Progenitor cell of endocrine pancreas (in vitro differentiated cells): ENCODE measurements around the gene MARCHF10. TPM values are rescaled to one million over a fixed set of nuclear protein-coding genes. Genes with fewer than 3 reads are reported as not detected.

ENCODE experiments used
- DNase-seq: peaks from one replicate; pipeline ENCODE4 v3.0.0; 2021; ENCODE audit warnings: low spot score; ENCODE audit not compliant: unreplicated experiment
- H3K27ac Mint-ChIP-seq: 2 replicates; pipeline ENCODE4 v1.8.0; 2021; ENCODE audit warnings: mild to moderate bottlenecking, moderate library complexity, mixed read lengths
- H3K27me3 Mint-ChIP-seq: 2 replicates; pipeline ENCODE4 v1.8.0; 2021; ENCODE audit warnings: mixed read lengths
- H3K36me3 Mint-ChIP-seq: 2 replicates; pipeline ENCODE4 v1.8.0; 2022; ENCODE audit warnings: mixed read lengths; ENCODE audit not compliant: insufficient read depth
- H3K4me1 Mint-ChIP-seq: 2 replicates; pipeline ENCODE4 v1.8.0; 2021; ENCODE audit warnings: low read depth, mixed read lengths
- H3K4me3 Mint-ChIP-seq: 2 replicates; pipeline ENCODE4 v1.8.0; 2021; ENCODE audit warnings: low read depth, mild to moderate bottlenecking, moderate library complexity, mixed read lengths
- H3K9me3 Mint-ChIP-seq: 2 replicates; pipeline ENCODE4 v1.8.0; 2021; ENCODE audit warnings: low read depth, mixed read lengths
- total RNA-seq: library from RNA; stranded (reverse); gene quantifications from 2 replicates; pipeline ENCODE4 v1.2.1, GENCODE V29; 2021
- TF ChIP-seq, protein P1 (sequence below): fragments of 200-600 bp; sonication (generic); IDR thresholded peaks from one replicate; pipeline ENCODE4 v1.5.0; 2021; ENCODE audit warnings: antibody characterized with exemption, mild to moderate bottlenecking; ENCODE audit not compliant: unreplicated experiment

MARCHF10 gene
- total RNA-seq, 1 donor from 2014 or later = not detected

DNA sequence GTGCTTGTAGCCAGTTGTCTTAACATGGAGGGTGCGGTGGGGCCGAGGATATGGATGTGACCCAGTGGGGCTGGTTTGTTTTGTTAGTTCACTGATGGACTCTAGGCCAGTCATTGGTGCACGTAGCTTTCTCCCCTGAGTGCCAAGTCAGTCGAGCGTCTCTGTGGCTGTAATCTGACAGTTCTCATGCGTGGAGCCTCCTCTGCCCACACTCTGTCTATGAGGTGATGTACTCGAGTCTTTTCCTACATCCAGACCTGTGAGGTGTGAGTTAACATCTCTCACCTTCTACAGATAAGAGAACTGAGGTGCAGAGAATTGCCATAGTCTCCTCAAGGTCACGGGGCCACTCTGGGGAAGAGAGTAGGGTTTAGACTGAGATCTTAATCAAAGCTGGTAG is 90.2 kb downstream of the MARCHF10 start:
- Mint-ChIP-seq H3K27me3 (peaks cover 11% of the 10 kb centered on the region), H3K9me3 (peaks cover 9% of the 10 kb centered on the region), H3K4me3 (no peak overlapping the region), H3K27ac (no peak overlapping the region), H3K4me1 (no peaks in the 10 kb centered on the region), H3K36me3 (no peaks in the 10 kb centered on the region)
- DNase-seq = no peak
- TF ChIP-seq, protein P1, sequence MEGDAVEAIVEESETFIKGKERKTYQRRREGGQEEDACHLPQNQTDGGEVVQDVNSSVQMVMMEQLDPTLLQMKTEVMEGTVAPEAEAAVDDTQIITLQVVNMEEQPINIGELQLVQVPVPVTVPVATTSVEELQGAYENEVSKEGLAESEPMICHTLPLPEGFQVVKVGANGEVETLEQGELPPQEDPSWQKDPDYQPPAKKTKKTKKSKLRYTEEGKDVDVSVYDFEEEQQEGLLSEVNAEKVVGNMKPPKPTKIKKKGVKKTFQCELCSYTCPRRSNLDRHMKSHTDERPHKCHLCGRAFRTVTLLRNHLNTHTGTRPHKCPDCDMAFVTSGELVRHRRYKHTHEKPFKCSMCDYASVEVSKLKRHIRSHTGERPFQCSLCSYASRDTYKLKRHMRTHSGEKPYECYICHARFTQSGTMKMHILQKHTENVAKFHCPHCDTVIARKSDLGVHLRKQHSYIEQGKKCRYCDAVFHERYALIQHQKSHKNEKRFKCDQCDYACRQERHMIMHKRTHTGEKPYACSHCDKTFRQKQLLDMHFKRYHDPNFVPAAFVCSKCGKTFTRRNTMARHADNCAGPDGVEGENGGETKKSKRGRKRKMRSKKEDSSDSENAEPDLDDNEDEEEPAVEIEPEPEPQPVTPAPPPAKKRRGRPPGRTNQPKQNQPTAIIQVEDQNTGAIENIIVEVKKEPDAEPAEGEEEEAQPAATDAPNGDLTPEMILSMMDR = no peak

DNA sequence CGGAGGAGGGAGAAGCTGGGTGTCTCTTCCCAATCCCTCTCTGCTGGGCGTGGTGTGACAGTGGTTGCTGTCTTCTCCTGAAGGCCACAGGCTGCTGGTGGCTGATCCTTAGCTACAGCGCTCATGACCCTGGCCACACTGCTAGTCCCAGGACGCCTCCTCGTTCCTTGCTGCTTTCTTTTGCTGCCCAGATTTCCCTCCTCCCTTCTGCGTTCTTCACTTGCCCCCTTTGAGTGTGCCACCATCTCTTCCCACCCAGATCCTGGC is 90.6 kb downstream of the MARCHF10 start:
- peaks cover 9% of the 10 kb centered on the region for H3K9me3 Mint-ChIP-seq
- H3K4me1 Mint-ChIP-seq = no peaks in the 10 kb centered on the region
- H3K27ac Mint-ChIP-seq = no peak overlapping the region
- peaks cover 12% of the 10 kb centered on the region for H3K27me3 Mint-ChIP-seq
- TF ChIP-seq, protein P1 = no peak
- no peak overlapping the region for H3K4me3 Mint-ChIP-seq
- H3K36me3 Mint-ChIP-seq = no peaks in the 10 kb centered on the region
- DNase-seq = no peak

DNA sequence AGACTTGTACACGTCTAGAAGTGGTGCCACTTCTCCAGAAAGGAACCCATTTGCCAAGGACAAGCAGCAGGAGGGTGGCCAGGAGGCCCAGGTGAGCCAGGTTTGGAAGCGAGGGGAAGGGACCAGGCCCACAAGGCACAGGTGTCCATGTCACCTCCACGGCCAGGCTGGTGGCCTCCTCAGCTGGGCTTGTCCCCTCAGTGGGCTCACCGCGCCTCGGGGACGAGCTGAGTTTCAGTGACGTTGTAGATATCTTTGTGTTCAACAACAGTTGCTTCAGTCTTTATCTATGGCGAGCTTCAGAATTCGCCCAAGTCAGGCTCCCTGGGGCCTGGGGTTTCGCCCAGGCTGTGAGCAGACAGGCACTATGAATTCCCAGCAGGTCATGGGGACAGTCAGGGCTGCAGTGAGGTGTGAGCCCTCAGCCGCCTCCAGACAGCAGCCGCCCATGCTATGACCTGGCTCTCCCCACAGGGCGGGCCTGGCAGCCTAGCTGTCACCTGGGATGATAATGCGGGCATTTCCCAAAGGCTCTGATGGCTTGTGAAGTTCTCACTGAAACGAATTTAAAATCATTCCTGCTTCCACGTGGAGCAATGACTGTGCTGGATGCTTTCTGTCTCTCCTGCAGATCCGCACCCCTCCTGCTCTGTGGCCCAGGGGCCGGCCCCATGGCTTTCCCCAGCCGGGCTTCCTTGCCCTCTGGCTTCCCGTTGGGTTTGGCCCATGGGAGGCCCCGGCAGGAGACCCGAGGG is 91.1 kb downstream of the MARCHF10 start:
- no peak for DNase-seq
- no peaks in the 10 kb centered on the region for H3K36me3 Mint-ChIP-seq
- no peak overlapping the region for H3K27ac Mint-ChIP-seq
- peaks cover 9% of the 10 kb centered on the region for H3K9me3 Mint-ChIP-seq
- TF ChIP-seq, protein P1 = no peak
- H3K27me3 Mint-ChIP-seq = peaks cover 12% of the 10 kb centered on the region
- no peaks in the 10 kb centered on the region for H3K4me1 Mint-ChIP-seq
- no peak overlapping the region for H3K4me3 Mint-ChIP-seq

DNA sequence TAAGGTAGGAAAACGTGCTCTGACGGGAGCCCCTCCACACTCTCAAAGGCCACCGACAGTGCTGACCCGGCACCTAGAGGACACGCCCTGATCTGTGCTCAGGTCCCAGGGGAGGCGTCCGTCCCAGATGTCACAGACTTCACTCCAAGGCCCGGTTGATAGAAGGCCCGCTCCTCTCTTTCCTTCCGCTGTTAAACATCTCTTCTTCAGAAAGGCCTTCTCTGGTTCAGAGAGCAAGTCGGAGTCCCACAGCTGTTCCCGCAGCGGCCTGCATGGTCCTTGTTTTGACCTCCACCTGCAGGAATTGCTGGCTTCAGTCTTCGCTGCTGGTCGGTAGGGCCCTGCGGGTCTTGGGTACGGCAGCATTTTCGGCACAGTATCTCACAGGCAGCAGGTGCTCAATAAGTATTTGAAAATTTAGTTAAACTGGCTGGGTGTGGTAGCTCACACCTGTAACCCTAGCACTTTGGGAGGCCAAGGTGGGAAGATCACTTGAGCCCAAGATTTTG is 92.2 kb downstream of the MARCHF10 start:
- DNase-seq = no peak
- peaks cover 9% of the 10 kb centered on the region for H3K9me3 Mint-ChIP-seq
- TF ChIP-seq, protein P1 = no peak
- H3K27me3 Mint-ChIP-seq = peaks cover 19% of the 10 kb centered on the region
- no peak overlapping the region for H3K4me3 Mint-ChIP-seq
- H3K27ac Mint-ChIP-seq = no peak overlapping the region
- H3K36me3 Mint-ChIP-seq = no peaks in the 10 kb centered on the region
- no peaks in the 10 kb centered on the region for H3K4me1 Mint-ChIP-seq

DNA sequence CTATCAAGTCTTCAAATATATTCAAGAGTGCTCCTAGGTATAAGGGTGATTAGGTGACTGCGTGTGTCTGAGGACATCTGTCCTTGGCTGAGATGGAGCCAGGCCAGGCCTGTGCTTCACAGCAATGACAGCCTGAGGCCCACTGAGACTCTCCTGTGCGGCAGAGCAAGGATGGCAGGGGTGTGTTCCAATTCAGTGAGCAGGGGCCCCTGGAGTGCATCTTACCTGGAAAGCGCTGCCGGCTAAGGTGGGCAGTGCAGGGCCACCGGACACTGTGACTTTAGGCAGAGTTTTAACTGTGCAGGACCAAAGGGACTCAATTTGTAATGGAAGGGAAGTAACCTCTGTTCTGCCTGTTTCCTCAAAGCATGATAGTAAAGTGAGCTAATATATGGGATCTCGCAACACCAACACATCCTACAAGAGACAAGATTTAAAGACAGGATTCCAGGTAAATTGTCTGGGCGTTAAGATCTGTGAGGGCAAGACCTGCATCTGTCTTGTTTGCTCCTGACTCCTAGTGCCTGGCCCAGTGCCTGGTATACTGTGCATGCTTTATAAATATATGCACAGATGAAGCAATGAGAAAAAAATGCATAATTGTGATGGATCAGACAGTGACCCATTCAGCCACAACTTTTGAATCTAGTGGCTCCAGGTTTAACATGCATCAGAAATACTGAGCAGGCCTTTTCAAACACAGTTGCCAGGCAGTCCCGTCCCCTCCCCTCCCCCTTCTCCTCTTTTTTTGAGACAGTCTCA is 93.9 kb downstream of the MARCHF10 start:
- H3K27ac Mint-ChIP-seq = no peak overlapping the region
- no peaks in the 10 kb centered on the region for H3K36me3 Mint-ChIP-seq
- H3K4me1 Mint-ChIP-seq = no peaks in the 10 kb centered on the region
- no peak overlapping the region for H3K4me3 Mint-ChIP-seq
- DNase-seq = no peak
- peaks cover 25% of the 10 kb centered on the region for H3K27me3 Mint-ChIP-seq
- H3K9me3 Mint-ChIP-seq = no peaks in the 10 kb centered on the region
- TF ChIP-seq, protein P1 = no peak
